K562 (cell line): Measurements from ENCODE around the gene C16orf89. TPM values are rescaled to one million over a fixed set of nuclear protein-coding genes. Genes with fewer than 3 reads are reported as not detected.

Source experiments
- ATAC-seq: fragments of 200-7000 bp; cut with Tn5 transposase; 3 replicates; pipeline ENCODE4 v1.9.1; 2020; ENCODE audit warnings: moderate library complexity
- BruUV-seq: library from RNA; stranded (reverse); fragments of 400-500 nt; replicated peaks from 2 replicates; lab custom pipeline; 2021; lab: Mats Ljungman, UMichigan
- CTCF ChIA-PET: fragments of 300-600 bp; formaldehyde crosslinking; extraction: SDS; loops from one replicate; lab custom pipeline; 2021; ENCODE audit warnings: low intra/inter-chr PET ratio; lab: Yijun Ruan, JAX
- POLR2A ChIA-PET: fragments of 300-600, 350-650 bp; sonication (Branson Sonifier 250); formaldehyde crosslinking; extraction: SDS; loops from one replicate; lab custom pipeline; 2021; ENCODE audit warnings: antibody characterized with exemption, inconsistent platforms; lab: Yijun Ruan, JAX
- DNase-seq, 4 experiments: peaks; one replicate each; pipeline versions ENCODE4 v3.0.0 to v3.0.0-alpha.2; 2011 to 2018; ENCODE audit warnings: low spot score in 3 of 4, mixed read lengths in 3 of 4; ENCODE audit errors: extremely low read depth in 1 of 4
- FAIRE-seq: peaks from 2 replicates; lab custom pipeline; 2011; peaks lifted over from hg19 to GRCh38; lab: Jason Lieb, UNC
- H2AFZ ChIP-seq: 2 replicates; pipeline ENCODE4 v1.6.0; 2011; ENCODE audit warnings: low read depth, low read length, control low read depth, inconsistent platforms
- H3K27ac ChIP-seq: fragments of 200-600 bp; 3 replicates; pipeline ENCODE4 v1.8.0; 2011; ENCODE audit warnings: low read depth, mild to moderate bottlenecking, control low read depth, inconsistent platforms, low read length, moderate library complexity, mixed read lengths; ENCODE audit errors: extremely low read depth
- H3K27me3 ChIP-seq, 2 experiments: fragments of 300-600 bp in 1 of 2; 2 replicates in 1 of 2; 3 replicates in 1 of 2; pipeline versions ENCODE4 v1.6.0 to v1.8.0; 2011; ENCODE audit warnings: inconsistent platforms in 2 of 2, low read length in 2 of 2, mild to moderate bottlenecking in 1 of 2, mixed read lengths in 1 of 2, moderate library complexity in 1 of 2; ENCODE audit not compliant: control insufficient read depth in 2 of 2, insufficient read depth in 2 of 2
- H3K36me3 ChIP-seq: fragments of 300-600 bp; 3 replicates; pipeline ENCODE4 v1.8.0; 2011; ENCODE audit warnings: mild to moderate bottlenecking, low read length, inconsistent platforms; ENCODE audit not compliant: control insufficient read depth, insufficient read depth
- H3K4me1 ChIP-seq, 2 experiments: fragments of 200-600 bp in 1 of 2; replicated peaks in 1 of 2; 2 replicates in 1 of 2; 3 replicates in 1 of 2; pipeline versions ENCODE4 v1.5.1 to v1.8.0; 2011; ENCODE audit warnings: inconsistent platforms in 2 of 2, low read length in 2 of 2, mild to moderate bottlenecking in 1 of 2, mixed read lengths in 1 of 2, moderate library complexity in 1 of 2; ENCODE audit not compliant: control insufficient read depth in 2 of 2, insufficient read depth in 2 of 2
- H3K4me2 ChIP-seq: 2 replicates; pipeline ENCODE4 v1.6.1; 2011; ENCODE audit warnings: low read length, control low read depth, inconsistent platforms, mixed read lengths; ENCODE audit not compliant: insufficient read depth
- H3K4me3 ChIP-seq: fragments of 200-600 bp; sonication (generic), shearing (Covaris generic); 2 replicates; pipeline ENCODE4 v1.5.1; 2016; ENCODE audit warnings: control low read depth, inconsistent platforms
- H3K79me2 ChIP-seq: fragments of 200-600 bp; 3 replicates; pipeline ENCODE4 v1.8.0; 2011; ENCODE audit warnings: low read length, inconsistent platforms; ENCODE audit not compliant: control insufficient read depth, insufficient read depth
- H3K9ac ChIP-seq, 2 experiments: 2 replicates each; pipeline versions ENCODE4 v1.6.0 to v1.6.1; 2011; ENCODE audit warnings: low read depth in 2 of 2, low read length in 2 of 2, control low read depth in 1 of 2, inconsistent platforms in 1 of 2, mild to moderate bottlenecking in 1 of 2, mixed read lengths in 1 of 2; ENCODE audit not compliant: insufficient read depth in 1 of 2
- H3K9me1 ChIP-seq: one replicate; pipeline ENCODE4 v1.6.0; 2011; ENCODE audit warnings: inconsistent platforms, mild to moderate bottlenecking, low read length, moderate library complexity; ENCODE audit not compliant: control insufficient read depth, insufficient read depth
- H3K9me3 ChIP-seq: replicated peaks from 2 replicates; pipeline ENCODE4 v1.5.1; 2011; ENCODE audit warnings: low read depth, low read length, inconsistent platforms; ENCODE audit not compliant: control insufficient read depth, insufficient read depth
- H4K20me1 ChIP-seq: replicated peaks from 2 replicates; pipeline ENCODE4 v1.6.1; 2011; ENCODE audit warnings: low read length, inconsistent platforms, mixed read lengths; ENCODE audit not compliant: control insufficient read depth, insufficient read depth
- RFX1 ChIP-seq: fragments of 450-650 bp; IDR thresholded peaks from 2 replicates; pipeline ENCODE4 v1.6.1; 2016; ENCODE audit warnings: mild to moderate bottlenecking, moderate library complexity
- ZNF431 ChIP-seq: sonication (generic); formaldehyde crosslinking; IDR thresholded peaks from 2 replicates; pipeline ENCODE4 v1.8.0; 2022; ENCODE audit warnings: mild to moderate bottlenecking, missing genetic modification reagents
- WGBS: fragments of 100-300 bp; shearing (Covaris generic); methylation state at CpG from one replicate; pipeline ENCODE4 v1.1.6; 2016; ENCODE audit warnings: low coverage, mixed read lengths; ENCODE audit not compliant: insufficient coverage; ENCODE audit errors: missing lambda C conversion rate; 5-methylcytosine and 5-hydroxymethylcytosine counted together
- in situ Hi-C: fragments of 300-500 bp; cut with MboI; formaldehyde crosslinking; loops from 4 replicates; pipeline ENCODE4 v1.15.0; 2018; ENCODE audit warnings: inconsistent platforms, mixed read lengths
- intact Hi-C: fragments of 100-400 bp; cut with micrococcal nuclease; formaldehyde crosslinking; loops from 2 replicates; pipeline ENCODE4 v1.14.2; 2022
- polyA plus RNA-seq, 8 experiments: library from polyadenylated mRNA; depleted of rRNA in 4 of 8; stranded (reverse) in 5 of 8; unstranded in 3 of 8; fragments of >200 nt; fragmentation: Nextera tagmentation in 2 of 8; fragmentation: Illumina TruSeq in 1 of 8; extraction: Ambion mirVana in 2 of 8; extraction: Trizol in 1 of 8; gene quantifications; 2 replicates each; pipeline versions ENCODE4 v1.2.1 to v1.2.3, GENCODE V29; 2011 to 2014; ENCODE audit warnings: inconsistent platforms in 1 of 8, missing spikeins in 1 of 8
- total RNA-seq, 7 experiments: library from RNA; depleted of rRNA in 6 of 7; stranded (reverse); fragments of >200 nt in 6 of 7; fragmentation: Illumina TruSeq in 2 of 7; extraction: Trizol in 2 of 7; gene quantifications; 2 replicates each; pipeline versions ENCODE4 v1.2.1 to v1.2.3, GENCODE V29; 2011 to 2021; ENCODE audit warnings: low replicate concordance in 1 of 7
- TF ChIP-seq, protein P1 (sequence below): sonication (generic); formaldehyde crosslinking; IDR thresholded peaks from 2 replicates; pipeline ENCODE4 v1.8.1; 2023; ENCODE audit warnings: mild to moderate bottlenecking, missing genetic modification reagents

The C16orf89 gene
- total and polyA plus RNA-seq, 9 of the 15 experiments (the other 6 are each of a cell fraction or from before 2014, with no cell fraction given), result not detected

- peak overlapping the region; percentile 99; the same call in 1 of the 2 replicates for H3K4me2 ChIP-seq
- FAIRE-seq, result no peak
- WGBS, result 59% methylated on average over 14 of the region's 15 CpGs
- no peaks in the 10 kb centered on the region for H3K9me1 ChIP-seq
- in situ Hi-C loops (no loop called here), intact Hi-C loops (no loop called here)
- H3K27me3 ChIP-seq, result peaks cover 14 to 15% of the 10 kb centered on the region in 2 experiments; a peak in 4 of 5 replicates
- no peak for ATAC-seq
- peaks cover 5% of the 10 kb centered on the region; the same call in 1 of the 2 replicates for H3K9me3 ChIP-seq
- no peaks in the 10 kb centered on the region for H4K20me1 ChIP-seq
- peak overlapping the region; percentile 96 for H2AFZ ChIP-seq
- H3K9ac ChIP-seq, result no peak overlapping the region
- H3K4me3 ChIP-seq, result no peak overlapping the region
- peaks cover 6 to 10% of the 10 kb centered on the region in 2 experiments; a peak in 3 of 5 replicates for H3K4me1 ChIP-seq
- POLR2A ChIA-PET, result interaction anchor here (0.5 to 1.5 kb wide), 2 partner anchors 11 to 19 kb away, joined by 3 to 6 read pairs; no protein-coding TSS in a partner anchor
- BruUV-seq, result no TSS peak
- TF ChIP-seq, protein P1, sequence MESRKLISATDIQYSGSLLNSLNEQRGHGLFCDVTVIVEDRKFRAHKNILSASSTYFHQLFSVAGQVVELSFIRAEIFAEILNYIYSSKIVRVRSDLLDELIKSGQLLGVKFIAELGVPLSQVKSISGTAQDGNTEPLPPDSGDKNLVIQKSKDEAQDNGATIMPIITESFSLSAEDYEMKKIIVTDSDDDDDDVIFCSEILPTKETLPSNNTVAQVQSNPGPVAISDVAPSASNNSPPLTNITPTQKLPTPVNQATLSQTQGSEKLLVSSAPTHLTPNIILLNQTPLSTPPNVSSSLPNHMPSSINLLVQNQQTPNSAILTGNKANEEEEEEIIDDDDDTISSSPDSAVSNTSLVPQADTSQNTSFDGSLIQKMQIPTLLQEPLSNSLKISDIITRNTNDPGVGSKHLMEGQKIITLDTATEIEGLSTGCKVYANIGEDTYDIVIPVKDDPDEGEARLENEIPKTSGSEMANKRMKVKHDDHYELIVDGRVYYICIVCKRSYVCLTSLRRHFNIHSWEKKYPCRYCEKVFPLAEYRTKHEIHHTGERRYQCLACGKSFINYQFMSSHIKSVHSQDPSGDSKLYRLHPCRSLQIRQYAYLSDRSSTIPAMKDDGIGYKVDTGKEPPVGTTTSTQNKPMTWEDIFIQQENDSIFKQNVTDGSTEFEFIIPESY (CRISPR knock-in tag), result no peak
- TF ChIP-seq RFX1 (no peak), ZNF431 (CRISPR knock-in tag) (peak; percentile 94)
- H3K36me3 ChIP-seq, result peaks cover 16% of the 10 kb centered on the region; the same call in 2 of the 3 replicates
- CTCF ChIA-PET, result no interaction called here
- no peak overlapping the region for H3K27ac ChIP-seq
- peaks cover 16% of the 10 kb centered on the region for H3K79me2 ChIP-seq
- DNase-seq, result no peak
Measured at GRCh38 chr16:5070431-5071186, 4.9 kb upstream of the C16orf89 start.
